ENCODE results near the gene C9orf85.

Gene C9orf85

DNA sequence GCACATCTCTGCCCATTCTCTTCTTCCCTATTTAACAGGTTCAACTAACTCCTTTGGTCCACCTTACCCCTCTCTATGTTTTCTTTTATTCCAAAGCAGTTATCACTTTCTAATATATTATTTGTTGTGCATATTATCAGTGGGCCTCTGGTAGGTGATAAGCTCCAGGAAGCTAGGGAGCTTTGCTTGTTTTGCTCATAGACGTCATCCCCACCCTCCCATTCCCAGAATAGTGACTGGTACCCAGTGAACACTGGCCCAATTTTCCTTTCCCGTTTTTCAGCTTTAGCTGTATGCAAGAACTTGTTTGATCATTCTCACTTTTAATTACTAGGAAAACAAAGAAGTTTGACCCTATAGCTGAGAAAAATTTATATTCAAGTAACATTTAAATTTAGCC, 7.4 kb upstream of the C9orf85 start:
- DNase-seq (ENCODE audit: low read depth, low spot score): no peak

DNA sequence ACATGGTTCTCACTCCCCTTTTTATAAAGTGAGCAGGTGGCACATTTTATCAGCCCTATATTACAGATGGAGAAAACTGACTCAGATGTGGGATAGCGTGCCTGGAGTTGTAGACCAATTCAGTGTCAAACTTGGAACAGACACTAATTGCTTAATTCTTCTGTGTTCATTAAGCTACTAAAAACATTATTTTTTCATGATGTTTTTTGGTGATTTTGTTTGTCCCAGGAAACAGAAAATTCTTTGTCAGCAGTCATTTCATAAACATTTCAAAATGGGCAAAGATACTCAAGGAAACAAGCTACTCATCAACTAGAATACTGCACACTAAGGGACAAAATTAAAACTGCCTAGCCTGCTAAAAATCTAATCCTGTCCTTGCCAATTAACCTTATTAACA, 2.6 kb upstream of the C9orf85 start:
- no peak for DNase-seq (ENCODE audit: low read depth, low spot score)

GRCh38 chr9:71909887-71910649, 1.4 kb upstream of the C9orf85 start:
- DNase-seq (ENCODE audit: low read depth, low spot score): no peak

DNA sequence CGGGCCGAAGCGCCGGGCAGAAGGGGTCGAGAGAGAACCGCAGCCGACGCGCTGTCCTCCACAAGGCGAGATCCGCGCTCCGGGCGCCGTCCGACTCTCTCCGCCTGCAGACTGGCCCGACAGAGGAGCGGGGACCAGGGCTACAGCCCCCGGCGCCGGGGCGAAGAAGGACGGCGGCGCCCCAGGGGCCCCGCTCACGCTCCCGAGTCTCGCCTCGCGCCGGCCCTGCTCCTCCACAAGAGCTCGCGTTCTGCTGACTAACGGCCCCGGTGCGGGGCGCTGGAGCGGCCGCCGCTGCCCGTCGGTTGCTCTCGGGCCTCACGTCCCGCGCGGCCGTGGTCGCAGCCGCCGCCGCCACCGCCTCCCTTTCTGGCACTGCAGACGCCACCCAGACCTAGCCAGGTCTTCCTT, 784 bp upstream of the C9orf85 start:
- no peak for DNase-seq (ENCODE audit: low read depth, low spot score)

DNA sequence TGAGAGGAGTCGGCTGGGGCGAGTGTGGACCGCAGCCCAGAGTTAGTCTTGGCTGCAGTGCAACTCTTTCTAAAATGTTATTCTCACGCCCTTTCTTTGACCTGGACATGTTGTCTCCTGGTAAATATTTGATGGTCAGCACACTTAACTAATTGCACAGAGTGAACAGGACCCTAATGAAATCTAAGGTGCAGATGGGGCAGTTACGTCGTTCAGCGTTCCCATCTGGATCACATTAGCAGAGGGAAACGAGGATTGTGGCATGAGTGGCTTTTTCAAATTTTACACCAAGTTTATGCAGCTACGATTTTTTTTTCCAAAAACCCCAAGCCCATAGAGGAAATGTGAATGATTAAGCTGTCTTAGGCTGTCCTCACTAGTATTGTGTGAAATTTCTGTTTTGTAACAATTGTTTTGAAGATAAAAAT, 483 bp downstream of the C9orf85 start:
- DNase-seq (ENCODE audit: low read depth, low spot score): no peak

- DNase-seq (ENCODE audit: low read depth, low spot score): no peak
These were observed 4.1 kb downstream of the C9orf85 start for GRCh38 chr9:71915495-71915894.

- DNase-seq (ENCODE audit: low read depth, low spot score): no peak
These were observed 5.5 kb downstream of the C9orf85 start for GRCh38 chr9:71916834-71917534.

DNA sequence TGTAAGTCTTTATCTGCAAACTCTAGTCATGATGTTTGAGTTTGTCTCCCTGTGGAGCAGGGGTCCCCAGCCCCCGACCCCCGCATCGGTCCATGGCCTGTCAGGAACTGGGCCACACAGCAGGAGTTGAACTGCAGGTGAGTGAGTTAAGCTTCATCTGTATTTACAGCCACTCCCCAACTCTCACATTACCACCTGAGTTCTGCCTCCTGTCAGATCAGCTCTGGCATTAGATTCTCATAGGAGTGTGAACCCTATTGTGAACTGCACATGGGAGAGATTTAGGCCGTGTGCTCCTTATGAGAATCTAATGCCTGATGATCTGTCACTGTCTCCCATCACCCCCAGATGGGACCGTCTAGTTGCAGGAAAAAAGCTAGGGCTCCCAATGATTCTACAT, 7.0 kb downstream of the C9orf85 start:
- no peak for DNase-seq (ENCODE audit: low read depth, low spot score)

DNA sequence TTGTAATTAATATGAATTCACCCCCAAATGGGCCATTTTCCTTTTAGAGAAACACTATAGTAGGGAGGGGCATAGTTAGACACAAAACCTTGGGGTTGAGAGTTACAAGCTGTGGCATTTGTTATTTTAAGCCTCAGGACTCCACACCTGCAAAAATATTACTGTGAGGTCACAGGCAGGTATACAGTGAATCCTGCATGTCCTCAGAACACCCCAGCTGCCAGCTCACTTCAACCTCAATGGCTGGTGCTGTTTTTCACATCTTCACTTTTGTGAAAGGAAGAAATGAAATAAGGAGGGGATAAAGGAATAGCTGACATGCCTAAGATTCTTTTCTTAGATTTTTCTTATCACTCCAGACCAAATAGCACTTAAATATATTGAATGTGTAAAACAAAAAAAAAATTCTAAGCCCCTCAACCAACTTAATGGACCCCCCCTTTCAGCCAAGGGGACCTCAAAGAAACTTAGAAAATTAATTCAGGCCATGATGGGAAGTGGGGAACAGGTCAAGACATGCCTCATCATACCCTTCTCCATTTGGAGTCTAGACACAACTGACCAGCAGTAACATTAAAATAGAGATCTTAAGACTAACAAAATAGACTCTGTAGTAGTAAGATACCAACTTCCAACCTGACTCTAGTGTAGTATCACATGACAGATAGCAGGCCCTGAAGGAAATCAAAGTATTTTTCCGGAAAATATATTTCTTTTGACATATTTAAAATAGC, 9.2 kb downstream of the C9orf85 start:
- no peak for DNase-seq (ENCODE audit: low read depth, low spot score)

GRCh38 chr9:71921190-71921814, 9.9 kb downstream of the C9orf85 start:
- no peak for DNase-seq (ENCODE audit: low read depth, low spot score)

GRCh38 chr9:71924576-71924975, 13.1 kb downstream of the C9orf85 start:
- DNase-seq (ENCODE audit: low read depth, low spot score): no peak

DNA sequence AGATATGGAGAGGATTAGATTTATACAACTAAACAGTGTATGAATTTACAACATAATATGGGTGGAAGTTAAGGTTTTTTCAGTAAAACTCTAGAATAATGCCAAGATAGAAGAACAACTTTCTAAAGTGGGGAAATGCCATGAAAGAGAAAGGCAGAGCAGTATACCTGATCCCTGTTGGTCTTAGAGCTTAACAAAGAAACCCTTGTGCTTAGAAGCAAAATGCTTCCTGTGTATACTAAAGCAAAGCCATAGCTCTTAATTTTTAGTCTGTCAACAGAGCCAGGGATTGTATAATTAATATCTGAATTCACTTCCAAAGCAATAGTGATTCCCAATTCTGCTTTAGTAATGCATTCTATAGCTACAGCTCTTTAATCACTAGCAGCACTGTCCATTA, 14.4 kb downstream of the C9orf85 start:
- DNase-seq (ENCODE audit: low read depth, low spot score): no peak

- DNase-seq (ENCODE audit: low read depth, low spot score): no peak
These were observed 16.9 kb downstream of the C9orf85 start for GRCh38 chr9:71928376-71928775.

DNA sequence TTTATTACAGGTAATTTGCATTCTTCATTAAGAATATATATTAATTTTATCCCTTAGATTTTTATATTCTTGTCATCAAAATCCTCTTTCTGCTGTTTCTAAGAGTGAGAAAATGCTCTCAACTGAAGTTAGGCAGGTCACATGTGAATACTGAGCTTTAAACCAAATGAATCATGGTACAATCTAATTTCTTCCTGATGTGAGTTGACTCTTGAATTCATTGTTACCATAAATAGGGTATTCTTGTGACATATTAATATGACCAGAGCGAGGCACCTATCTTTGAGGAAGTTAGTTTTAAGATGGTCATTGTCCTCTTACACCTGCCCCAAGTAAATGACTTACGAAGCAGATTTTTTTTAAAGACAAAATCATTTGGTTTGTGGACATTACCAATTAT, 17.4 kb downstream of the C9orf85 start:
- DNase-seq (ENCODE audit: low read depth, low spot score): no peak

GRCh38 chr9:71929223-71929622, 17.8 kb downstream of the C9orf85 start:
- DNase-seq (ENCODE audit: low read depth, low spot score): no peak

- no peak for DNase-seq (ENCODE audit: low read depth, low spot score)
These were observed 18.5 kb downstream of the C9orf85 start for GRCh38 chr9:71929791-71930440.

DNA sequence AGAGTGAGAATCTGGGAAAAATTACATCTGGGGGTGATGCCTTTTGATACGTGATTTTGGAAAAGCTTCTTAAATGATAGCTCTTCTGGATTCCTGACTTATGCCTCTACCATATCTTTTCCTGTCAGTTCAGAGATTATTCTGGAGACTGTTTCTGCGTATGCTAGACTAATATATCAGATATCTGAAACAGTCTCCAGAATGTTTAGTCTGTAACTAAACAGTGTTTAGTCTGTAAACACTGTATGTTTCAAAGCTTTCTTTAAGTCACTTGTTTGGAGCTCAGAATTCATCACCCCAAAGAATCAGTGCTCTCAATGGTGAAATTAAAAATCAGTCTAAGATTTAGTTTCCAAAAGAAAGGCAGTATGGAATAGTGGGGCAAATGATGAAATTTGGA, 19.7 kb downstream of the C9orf85 start:
- no peak for DNase-seq (ENCODE audit: low read depth, low spot score)

DNA sequence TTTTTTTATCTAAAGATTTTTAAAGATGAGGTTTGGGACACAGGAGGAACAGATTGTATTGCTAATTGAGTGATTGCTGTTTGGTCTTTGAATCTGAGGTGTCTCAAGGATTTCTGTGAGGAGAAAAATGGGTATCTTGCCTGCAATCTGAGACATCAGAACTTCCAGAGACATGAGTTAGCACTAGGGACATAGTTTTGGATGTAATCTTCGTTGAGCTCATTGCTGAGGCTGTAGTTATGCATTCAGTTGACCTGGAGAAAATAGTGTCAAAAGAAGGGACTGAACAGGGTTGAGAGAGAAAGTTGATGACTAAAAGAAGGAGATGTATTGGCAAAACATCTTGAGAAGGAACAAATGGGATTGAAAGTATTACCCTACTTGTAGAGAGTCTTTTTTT, 24.6 kb downstream of the C9orf85 start:
- no peak for DNase-seq (ENCODE audit: low read depth, low spot score)

DNA sequence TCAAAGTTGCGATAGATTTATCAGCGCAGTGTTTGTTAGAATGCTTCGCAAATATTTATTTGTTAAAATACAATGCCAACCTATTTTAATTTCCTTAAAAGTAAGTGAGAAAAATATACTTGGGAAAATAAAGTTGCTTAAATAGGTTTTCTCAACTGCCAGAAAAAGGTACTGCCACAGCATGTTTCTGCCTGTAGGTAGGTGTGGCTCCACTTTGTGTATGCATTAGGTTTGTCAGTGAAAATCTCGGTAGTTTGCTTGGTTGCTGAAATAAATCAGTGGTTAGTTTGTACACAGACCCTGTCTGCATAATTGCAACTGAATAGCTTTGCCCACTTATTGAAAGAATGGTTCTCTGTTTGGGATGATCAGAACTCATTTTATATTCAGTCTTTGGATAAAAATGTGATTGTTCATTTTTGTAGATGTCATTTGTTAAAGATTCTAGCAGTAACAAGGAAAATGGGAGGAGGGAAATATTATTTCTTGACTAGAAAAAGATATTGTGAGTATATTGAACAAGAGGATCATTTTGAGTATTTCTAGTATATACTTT, 25.7 kb downstream of the C9orf85 start:
- DNase-seq (ENCODE audit: low read depth, low spot score): no peak

DNA sequence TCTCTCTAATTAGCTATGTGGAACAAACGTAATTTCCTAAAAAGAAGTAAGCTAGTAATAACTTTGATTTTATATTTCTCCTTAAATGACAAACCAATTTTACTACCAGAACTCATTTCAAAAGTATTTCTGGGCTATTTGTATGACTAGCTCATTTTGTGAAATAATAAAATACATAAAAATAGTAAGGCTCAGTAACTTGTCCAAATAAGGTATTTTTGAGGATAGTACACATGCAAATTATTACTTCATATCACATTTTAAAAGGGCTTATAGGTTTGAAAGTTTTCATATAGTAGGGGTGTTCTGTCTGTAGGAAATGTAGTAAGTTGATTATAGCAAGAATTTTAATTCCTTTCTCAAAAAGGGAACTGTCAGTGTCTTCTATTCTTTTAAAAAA, 26.5 kb downstream of the C9orf85 start:
- DNase-seq (ENCODE audit: low read depth, low spot score): no peak

- DNase-seq (ENCODE audit: low read depth, low spot score): no peak
These were observed 29.7 kb downstream of the C9orf85 start for GRCh38 chr9:71941060-71941568.
